HFFc6 (cell line): ENCODE results near the gene MED25. TPM values are rescaled to one million over a fixed set of nuclear protein-coding genes. Genes with fewer than 3 reads are reported as not detected.

Experiments used
- DNase-seq: peaks from one replicate; pipeline ENCODE4 v3.0.0-alpha.2; 2018
- H3K27ac Mint-ChIP-seq: 2 replicates; pipeline ENCODE4 v1.8.0; 2020; ENCODE audit warnings: mild to moderate bottlenecking, mixed read lengths
- H3K27me3 Mint-ChIP-seq: 2 replicates; pipeline ENCODE4 v1.8.0; 2021; ENCODE audit warnings: mild to moderate bottlenecking, moderate library complexity, mixed read lengths; ENCODE audit not compliant: insufficient read depth
- H3K36me3 Mint-ChIP-seq: 2 replicates; pipeline ENCODE4 v1.8.0; 2021; ENCODE audit warnings: low read depth, mixed read lengths
- H3K4me1 Mint-ChIP-seq: 2 replicates; pipeline ENCODE4 v1.8.0; 2020; ENCODE audit warnings: low read depth, mixed read lengths
- H3K4me3 Mint-ChIP-seq: 2 replicates; pipeline ENCODE4 v1.8.0; 2020; ENCODE audit warnings: mild to moderate bottlenecking, moderate library complexity, mixed read lengths
- H3K9me3 Mint-ChIP-seq: 2 replicates; pipeline ENCODE4 v1.8.0; 2020; ENCODE audit warnings: mild to moderate bottlenecking, mixed read lengths
- CTCF ChIP-seq: fragments of 200-600 bp; sonication (generic); IDR thresholded peaks from 2 replicates; pipeline ENCODE4 v1.5.0; 2021; ENCODE audit warnings: antibody characterized with exemption, mild to moderate bottlenecking
- total RNA-seq, 6 experiments: library from RNA; stranded (reverse); fragmentation: NEBNext Ultra II Directional; extraction: Animal tissue kit (Norgen Biotek cat#: 25700); gene quantifications; 2 replicates in 1 of 6; 3 replicates in 5 of 6; pipeline ENCODE4 v1.2.3, GENCODE V29; 2021

MED25 gene
- total RNA-seq, 6 experiments from 2014 or later, result 44.5 to 50.6 (median 47.8) TPM

GRCh38 chr19:49857838-49858087 lies 39.7 kb downstream of the MED25 start:
- Mint-ChIP-seq H3K36me3 (peaks cover 12% of the 10 kb centered on the region; the same call in 1 of the 2 replicates), H3K4me3 (no peak overlapping the region; the same call in 1 of the 2 replicates)

GRCh38 chr19:49858088-49858985 lies 40.2 kb downstream of the MED25 start:
- Mint-ChIP-seq H3K9me3 (no peaks in the 10 kb centered on the region), H3K36me3 (peaks cover 16% of the 10 kb centered on the region), H3K4me3 (peak overlapping the region; percentile 69), H3K27me3 (peaks cover 25% of the 10 kb centered on the region), H3K27ac (peak overlapping the region; percentile 91), H3K4me1 (peaks cover 22% of the 10 kb centered on the region)
- no peak for DNase-seq
- TF ChIP-seq CTCF, result no peak

More at GRCh38 chr19:49857838-49858087, 39.7 kb downstream of the MED25 start:
- no peak for TF ChIP-seq CTCF
- Mint-ChIP-seq H3K27ac (peak overlapping the region; percentile 91), H3K9me3 (no peaks in the 10 kb centered on the region), H3K4me1 (peaks cover 26% of the 10 kb centered on the region), H3K27me3 (peaks cover 21% of the 10 kb centered on the region)
- DNase-seq, result no peak

- Mint-ChIP-seq H3K4me3 (peak overlapping the region; percentile 22; the same call in 1 of the 2 replicates), H3K27ac (peak overlapping the region; percentile 91), H3K36me3 (peaks cover 27% of the 10 kb centered on the region), H3K9me3 (no peaks in the 10 kb centered on the region), H3K4me1 (peaks cover 17% of the 10 kb centered on the region), H3K27me3 (peaks cover 20% of the 10 kb centered on the region)
- TF ChIP-seq CTCF, result no peak
- no peak for DNase-seq
These were observed 41.7 kb downstream of the MED25 start for GRCh38 chr19:49859682-49860335.

GRCh38 chr19:49860336-49861102 lies 42.4 kb downstream of the MED25 start:
- H3K4me3 Mint-ChIP-seq, result no peak overlapping the region
- peaks cover 20% of the 10 kb centered on the region for H3K27me3 Mint-ChIP-seq
- no peaks in the 10 kb centered on the region for H3K9me3 Mint-ChIP-seq
- DNase-seq, result no peak
- no peak for TF ChIP-seq CTCF
- peaks cover 24% of the 10 kb centered on the region for H3K4me1 Mint-ChIP-seq
- peaks cover 29% of the 10 kb centered on the region for H3K36me3 Mint-ChIP-seq
- H3K27ac Mint-ChIP-seq, result no peak overlapping the region

- TF ChIP-seq CTCF, result no peak
- DNase-seq, result no peak
- H3K4me3 Mint-ChIP-seq, result no peak overlapping the region
- H3K4me1 Mint-ChIP-seq, result peaks cover 30% of the 10 kb centered on the region
- H3K9me3 Mint-ChIP-seq, result peaks cover 4% of the 10 kb centered on the region; the same call in 1 of the 2 replicates
- peaks cover 17% of the 10 kb centered on the region for H3K27me3 Mint-ChIP-seq
- H3K27ac Mint-ChIP-seq, result no peak overlapping the region
- H3K36me3 Mint-ChIP-seq, result peaks cover 30% of the 10 kb centered on the region
These were observed 43.0 kb downstream of the MED25 start for GRCh38 chr19:49861107-49861506.
